Measurements from ENCODE around the gene ZNF385A. TPM values are rescaled to one million over a fixed set of nuclear protein-coding genes. Genes with fewer than 3 reads are reported as not detected.

Gene ZNF385A
- total RNA-seq, 1 donor from 2014 or later, result 7.1 TPM

- no peaks in the 10 kb centered on the region for H3K27me3 ChIP-seq (ENCODE audit: low read depth)
- no peak for DNase-seq
- intact Hi-C loops (cut with micrococcal nuclease), result no loop called here
- no peaks in the 10 kb centered on the region for H3K9me3 ChIP-seq (replicated peaks)
- peak; percentile 14 for TF ChIP-seq CTCF (IDR thresholded peaks at IDR 0.05; ENCODE audit: borderline replicate concordance)
- H3K4me1 ChIP-seq, result peaks cover 52% of the 10 kb centered on the region
- peaks cover 21% of the 10 kb centered on the region for H3K36me3 ChIP-seq
- H3K27ac ChIP-seq (replicated peaks), result peak overlapping the region; percentile 72
- H3K4me3 ChIP-seq, result no peak overlapping the region
Observed at GRCh38 chr12:54337280-54337842, 47.2 kb downstream of the ZNF385A start.

GRCh38 chr12:54333420-54334034 lies 51.0 kb downstream of the ZNF385A start:
- DNase-seq, result no peak
- Histone ChIP-seq H3K9me3 (replicated peaks) (no peaks in the 10 kb centered on the region), H3K36me3 (no peaks in the 10 kb centered on the region), H3K27me3 (ENCODE audit: low read depth) (no peaks in the 10 kb centered on the region), H3K4me1 (peaks cover 82% of the 10 kb centered on the region), H3K4me3 (no peak overlapping the region), H3K27ac (replicated peaks) (no peak overlapping the region)
- intact Hi-C loops (cut with micrococcal nuclease), result no loop called here
- no peak for TF ChIP-seq CTCF (IDR thresholded peaks at IDR 0.05; ENCODE audit: borderline replicate concordance)

- Histone ChIP-seq H3K4me3 (no peak overlapping the region), H3K9me3 (replicated peaks) (no peaks in the 10 kb centered on the region), H3K27ac (replicated peaks) (no peak overlapping the region), H3K36me3 (no peaks in the 10 kb centered on the region), H3K27me3 (ENCODE audit: low read depth) (no peaks in the 10 kb centered on the region), H3K4me1 (peaks cover 79% of the 10 kb centered on the region)
- intact Hi-C loops (cut with micrococcal nuclease), result no loop called here
- TF ChIP-seq CTCF (IDR thresholded peaks at IDR 0.05; ENCODE audit: borderline replicate concordance), result no peak
- no peak for DNase-seq
Observed at GRCh38 chr12:54331461-54331860, 53.1 kb downstream of the ZNF385A start.

- H3K27ac ChIP-seq (replicated peaks), result no peak overlapping the region
Observed at GRCh38 chr12:54330442-54330841, 54.1 kb downstream of the ZNF385A start.

GRCh38 chr12:54329759-54330158 lies 54.8 kb downstream of the ZNF385A start:
- H3K9me3 ChIP-seq (replicated peaks), result no peaks in the 10 kb centered on the region
- no peaks in the 10 kb centered on the region for H3K27me3 ChIP-seq (ENCODE audit: low read depth)
- intact Hi-C loops (cut with micrococcal nuclease), result no loop called here
- DNase-seq, result no peak
- no peak overlapping the region for H3K4me3 ChIP-seq
- no peak for TF ChIP-seq CTCF (IDR thresholded peaks at IDR 0.05; ENCODE audit: borderline replicate concordance)
- H3K4me1 ChIP-seq, result peaks cover 84% of the 10 kb centered on the region
- no peak overlapping the region for H3K27ac ChIP-seq (replicated peaks)
- no peaks in the 10 kb centered on the region for H3K36me3 ChIP-seq

More at GRCh38 chr12:54330442-54330841, 54.1 kb downstream of the ZNF385A start:
- no peaks in the 10 kb centered on the region for H3K36me3 ChIP-seq
- no peaks in the 10 kb centered on the region for H3K27me3 ChIP-seq (ENCODE audit: low read depth)
- H3K4me1 ChIP-seq, result peaks cover 84% of the 10 kb centered on the region
- DNase-seq, result no peak
- no peaks in the 10 kb centered on the region for H3K9me3 ChIP-seq (replicated peaks)
- no peak for TF ChIP-seq CTCF (IDR thresholded peaks at IDR 0.05; ENCODE audit: borderline replicate concordance)
- H3K4me3 ChIP-seq, result no peak overlapping the region
- intact Hi-C loops (cut with micrococcal nuclease), result no loop called here

Measured in left ventricle myocardium inferior (tissue), 1 donor.